WTC11 (cell line): Measurements from ENCODE around the gene PEAK3.

Source experiments
- AFF4 ChIP-seq: sonication (generic); formaldehyde crosslinking; IDR thresholded peaks from 2 replicates; pipeline ENCODE4 v1.8.1; 2023; ENCODE audit warnings: mild to moderate bottlenecking, missing genetic modification reagents, borderline replicate concordance
- ATF6 ChIP-seq: sonication (generic); formaldehyde crosslinking; IDR thresholded peaks from 2 replicates; pipeline ENCODE4 v1.8.1; 2023; ENCODE audit warnings: mild to moderate bottlenecking, missing genetic modification reagents
- CREB1 ChIP-seq: sonication (generic); formaldehyde crosslinking; IDR thresholded peaks from 2 replicates; pipeline ENCODE4 v1.8.0; 2023; ENCODE audit warnings: mild to moderate bottlenecking, missing genetic modification reagents
- CREM ChIP-seq: sonication (generic); formaldehyde crosslinking; IDR thresholded peaks from 2 replicates; pipeline ENCODE4 v1.8.1; 2022; ENCODE audit warnings: mild to moderate bottlenecking, missing genetic modification reagents, moderate library complexity
- CTCF ChIP-seq: fragments of 200-600 bp; IDR thresholded peaks from 2 replicates; pipeline ENCODE4 v1.8.0; 2022; ENCODE audit warnings: antibody characterized with exemption
- ESRRA ChIP-seq: sonication (generic); formaldehyde crosslinking; IDR thresholded peaks from 2 replicates; pipeline ENCODE4 v1.8.1; 2022; ENCODE audit warnings: mild to moderate bottlenecking, missing genetic modification reagents, borderline replicate concordance
- FOXJ3 ChIP-seq: sonication (generic); formaldehyde crosslinking; IDR thresholded peaks from 2 replicates; pipeline ENCODE4 v1.9.0; 2021; ENCODE audit warnings: missing genetic modification reagents, mild to moderate bottlenecking, borderline replicate concordance
- JUN ChIP-seq: sonication (generic); formaldehyde crosslinking; IDR thresholded peaks from 2 replicates; pipeline ENCODE4 v1.8.0; 2023; ENCODE audit warnings: mild to moderate bottlenecking, missing genetic modification reagents
- MAX ChIP-seq: sonication (generic); formaldehyde crosslinking; IDR thresholded peaks from 2 replicates; pipeline ENCODE4 v1.8.0; 2022; ENCODE audit warnings: mild to moderate bottlenecking, missing genetic modification reagents
- NR2C2 ChIP-seq: sonication (generic); formaldehyde crosslinking; IDR thresholded peaks from 2 replicates; pipeline ENCODE4 v1.8.0; 2022; ENCODE audit warnings: mild to moderate bottlenecking, missing genetic modification reagents
- SP1 ChIP-seq: sonication (generic); formaldehyde crosslinking; conservative IDR thresholded peaks from 2 replicates; pipeline ENCODE4 v1.8.1; 2022; ENCODE audit warnings: missing genetic modification reagents
- USF1 ChIP-seq: sonication (generic); formaldehyde crosslinking; IDR thresholded peaks from 2 replicates; pipeline ENCODE4 v1.8.0; 2022; ENCODE audit warnings: mild to moderate bottlenecking, missing genetic modification reagents
- USF2 ChIP-seq: sonication (generic); formaldehyde crosslinking; IDR thresholded peaks from 2 replicates; pipeline ENCODE4 v1.8.1; 2023; ENCODE audit warnings: mild to moderate bottlenecking, missing genetic modification reagents, moderate library complexity
- ZNF232 ChIP-seq: sonication (generic); formaldehyde crosslinking; IDR thresholded peaks from 2 replicates; pipeline ENCODE4 v1.8.0; 2022; ENCODE audit warnings: mild to moderate bottlenecking, missing genetic modification reagents

GRCh38 chr19:2230033-2230531 is 51.9 kb downstream of the PEAK3 start:
- TF ChIP-seq ESRRA, result no peak
- TF ChIP-seq CTCF, result no peak
- no peak for TF ChIP-seq FOXJ3 (CRISPR knock-in tag)
- no peak for TF ChIP-seq CREM (CRISPR knock-in tag)
- no peak for TF ChIP-seq ZNF232 (CRISPR knock-in tag)
- no peak for TF ChIP-seq USF1
- no peak for TF ChIP-seq JUN
- no peak for TF ChIP-seq ATF6
- TF ChIP-seq SP1 (CRISPR knock-in tag), result no peak
- no peak for TF ChIP-seq NR2C2 (CRISPR knock-in tag)
- no peak for TF ChIP-seq MAX (CRISPR knock-in tag)
- no peak for TF ChIP-seq USF2 (CRISPR knock-in tag)
- no peak for TF ChIP-seq AFF4 (CRISPR knock-in tag)
- no peak for TF ChIP-seq CREB1 (CRISPR knock-in tag)
